ENCODE measurements around the gene LHB. TPM values are rescaled to one million over a fixed set of nuclear protein-coding genes. Genes with fewer than 3 reads are reported as not detected.

LHB gene
- total and polyA plus RNA-seq, 2 donors (not counting 1 experiment from before 2014, with no cell fraction given) = not detected

GRCh38 chr19:49064029-49064629 lies 47.2 kb upstream of the LHB start:
- H3K36me3 ChIP-seq (ENCODE audit: control insufficient read depth, insufficient read depth, low read length) = no peaks in the 10 kb centered on the region
- no peaks in the 10 kb centered on the region for H3K79me2 ChIP-seq (ENCODE audit: control insufficient read depth, insufficient read depth, low read length)
- H3K4me3 ChIP-seq (replicated peaks in 1 of 4; ENCODE audit: control extremely low read depth in 1 of 4, insufficient read depth in 1 of 4, low read depth in 3 of 4, low read length in 4 of 4) = no peak overlapping the region
- no peak overlapping the region for H3K27ac ChIP-seq (ENCODE audit: insufficient read depth, low read length)
- H2AFZ ChIP-seq (ENCODE audit: low read length) = no peak overlapping the region
- no peak for DNase-seq (ENCODE audit: low read depth in 2 of 2)
- no peaks in the 10 kb centered on the region for H3K9me3 ChIP-seq (ENCODE audit: control insufficient read depth, insufficient read depth, low read depth, low read length)
- TF ChIP-seq CTCF (conservative IDR thresholded peaks at IDR 0.05 in 1 of 2, IDR thresholded peaks at IDR 0.05 in 1 of 2; ENCODE audit: low read depth in 1 of 2, low read length in 2 of 2) (no peak), EZH2 (IDR thresholded peaks at IDR 0.05; ENCODE audit: low read length, missing control alignments) (no peak)
- no peak overlapping the region for H3K9ac ChIP-seq (ENCODE audit: insufficient read depth, low read length)
- H3K4me1 ChIP-seq (ENCODE audit: control insufficient read depth, extremely low read depth, insufficient read depth, low read length) = no peaks in the 10 kb centered on the region
- peaks cover 29% of the 10 kb centered on the region for H3K27me3 ChIP-seq (ENCODE audit: control insufficient read depth, insufficient read depth, low read length)
- no peak overlapping the region for H3K4me2 ChIP-seq (ENCODE audit: extremely low read depth, insufficient read depth, low read length)
- no peaks in the 10 kb centered on the region for H4K20me1 ChIP-seq (ENCODE audit: control insufficient read depth, extremely low read depth, insufficient read depth, low read length)

- Histone ChIP-seq H3K36me3 (ENCODE audit: control insufficient read depth, insufficient read depth, low read length) (no peaks in the 10 kb centered on the region), H3K4me1 (ENCODE audit: control insufficient read depth, extremely low read depth, insufficient read depth, low read length) (peaks cover 2% of the 10 kb centered on the region), H3K4me2 (ENCODE audit: extremely low read depth, insufficient read depth, low read length) (no peak overlapping the region), H3K4me3 (replicated peaks in 1 of 4; ENCODE audit: control extremely low read depth in 1 of 4, insufficient read depth in 1 of 4, low read depth in 3 of 4, low read length in 4 of 4) (no peak overlapping the region), H3K27me3 (ENCODE audit: control insufficient read depth, insufficient read depth, low read length) (peaks cover 20% of the 10 kb centered on the region), H3K9ac (ENCODE audit: insufficient read depth, low read length) (no peak overlapping the region), H4K20me1 (ENCODE audit: control insufficient read depth, extremely low read depth, insufficient read depth, low read length) (no peaks in the 10 kb centered on the region), H3K9me3 (ENCODE audit: control insufficient read depth, insufficient read depth, low read depth, low read length) (no peaks in the 10 kb centered on the region), H3K79me2 (ENCODE audit: control insufficient read depth, insufficient read depth, low read length) (no peaks in the 10 kb centered on the region), H2AFZ (ENCODE audit: low read length) (no peak overlapping the region), H3K27ac (ENCODE audit: insufficient read depth, low read length) (no peak overlapping the region)
- no peak for DNase-seq (ENCODE audit: low read depth in 2 of 2)
- TF ChIP-seq CTCF (conservative IDR thresholded peaks at IDR 0.05 in 1 of 2, IDR thresholded peaks at IDR 0.05 in 1 of 2; ENCODE audit: low read depth in 1 of 2, low read length in 2 of 2) (no peak), EZH2 (IDR thresholded peaks at IDR 0.05; ENCODE audit: low read length, missing control alignments) (no peak)
These were observed 44.6 kb upstream of the LHB start for GRCh38 chr19:49061445-49061844.

GRCh38 chr19:49061000-49061399 lies 44.1 kb upstream of the LHB start:
- Histone ChIP-seq H3K4me2 (ENCODE audit: extremely low read depth, insufficient read depth, low read length) (no peak overlapping the region), H3K79me2 (ENCODE audit: control insufficient read depth, insufficient read depth, low read length) (no peaks in the 10 kb centered on the region), H2AFZ (ENCODE audit: low read length) (no peak overlapping the region), H4K20me1 (ENCODE audit: control insufficient read depth, extremely low read depth, insufficient read depth, low read length) (no peaks in the 10 kb centered on the region), H3K9ac (ENCODE audit: insufficient read depth, low read length) (no peak overlapping the region), H3K27ac (ENCODE audit: insufficient read depth, low read length) (no peak overlapping the region), H3K4me1 (ENCODE audit: control insufficient read depth, extremely low read depth, insufficient read depth, low read length) (peaks cover 2% of the 10 kb centered on the region), H3K9me3 (ENCODE audit: control insufficient read depth, insufficient read depth, low read depth, low read length) (no peaks in the 10 kb centered on the region), H3K36me3 (ENCODE audit: control insufficient read depth, insufficient read depth, low read length) (no peaks in the 10 kb centered on the region), H3K27me3 (ENCODE audit: control insufficient read depth, insufficient read depth, low read length) (peaks cover 16% of the 10 kb centered on the region), H3K4me3 (replicated peaks in 1 of 4; ENCODE audit: control extremely low read depth in 1 of 4, insufficient read depth in 1 of 4, low read depth in 3 of 4, low read length in 4 of 4) (no peak overlapping the region)
- TF ChIP-seq EZH2 (IDR thresholded peaks at IDR 0.05; ENCODE audit: low read length, missing control alignments) = no peak
- TF ChIP-seq CTCF (conservative IDR thresholded peaks at IDR 0.05 in 1 of 2, IDR thresholded peaks at IDR 0.05 in 1 of 2; ENCODE audit: low read depth in 1 of 2, low read length in 2 of 2) = no peak
- no peak for DNase-seq (ENCODE audit: low read depth in 2 of 2)
